D721Med (cell line): ENCODE results near the gene NR1H2.
A peak's percentile ranks its signal among the peaks of the same experiment; 100 is the strongest.

ENCODE experiments used
- DNase-seq: peaks from one replicate; pipeline ENCODE4 v3.0.0; 2011; ENCODE audit warnings: low spot score; ENCODE audit not compliant: insufficient read length
- FAIRE-seq: peaks from 2 replicates; lab custom pipeline; 2011; peaks lifted over from hg19 to GRCh38; lab: Jason Lieb, UNC
- CTCF ChIP-seq: IDR thresholded peaks from 2 replicates; pipeline ENCODE4 v1.5.1; 2012; ENCODE audit warnings: mild to moderate bottlenecking, control low read depth; ENCODE audit not compliant: insufficient read depth; ENCODE audit errors: missing control alignments

The NR1H2 gene

GRCh38 chr19:50413531-50413930 lies 37.3 kb downstream of the NR1H2 start:
- DNase-seq: no peak
- TF ChIP-seq CTCF: no peak
- no peak for FAIRE-seq

- FAIRE-seq: no peak
- peak; percentile 74 for DNase-seq
- TF ChIP-seq CTCF: peak; percentile 51
These were observed 38.8 kb downstream of the NR1H2 start for GRCh38 chr19:50414864-50415660.

GRCh38 chr19:50415661-50416033 lies 39.4 kb downstream of the NR1H2 start:
- DNase-seq (no peak), FAIRE-seq (no peak)
- no peak for TF ChIP-seq CTCF

- no peak for DNase-seq
- no peak for TF ChIP-seq CTCF
- no peak for FAIRE-seq
These were observed 40.0 kb downstream of the NR1H2 start for GRCh38 chr19:50416034-50416977.

- TF ChIP-seq CTCF: no peak
- DNase-seq: no peak
- no peak for FAIRE-seq
These were observed 41.1 kb downstream of the NR1H2 start for GRCh38 chr19:50417111-50418081.

GRCh38 chr19:50418176-50419021 lies 42.1 kb downstream of the NR1H2 start, which contains the start of gene SPIB:
TSS of gene SPIB (plus strand) at chr19:50418938. CDS start at chr19:50418963, 25 bp downstream.
- TF ChIP-seq CTCF: no peak
- FAIRE-seq (no peak), DNase-seq (no peak)
